Pancreas (tissue), 10 donors: ENCODE results near the gene ANO10. TPM values are rescaled to one million over a fixed set of nuclear protein-coding genes. Genes with fewer than 3 reads are reported as not detected.

Source experiments
- ATAC-seq, 4 donors: fragments of 200-7000 bp; cut with Tn5 transposase; one replicate each; pipeline versions ENCODE4 v1.8.0 to v1.9.1; 2020; ENCODE audit warnings: mild to moderate bottlenecking in 4 of 4, moderate library complexity in 4 of 4
- DNase-seq, 6 donors: peaks; one replicate each; pipeline ENCODE4 v3.0.0-alpha.2; 2020
- FAIRE-seq: peaks from 2 replicates; lab custom pipeline; 2012; peaks lifted over from hg19 to GRCh38; lab: Jason Lieb, UNC
- H3K27ac ChIP-seq, 4 donors: fragments of 200-600 bp; sonication (generic); 1 replicate in 3 of 4; 2 replicates in 1 of 4; pipeline versions ENCODE4 v1.5.0 to v1.8.0; 2020
- H3K27me3 ChIP-seq, 4 donors: fragments of 200-600 bp; one replicate each; pipeline ENCODE4 v1.8.0; 2021
- H3K36me3 ChIP-seq, 3 donors: fragments of 200-600 bp; sonication (generic) in 1 of 3; one replicate each; pipeline versions ENCODE4 v1.5.0 to v1.8.0; 2020 to 2021
- H3K4me1 ChIP-seq, 3 donors: fragments of 200-600 bp; one replicate each; pipeline ENCODE4 v1.8.0; 2021
- H3K4me3 ChIP-seq, 4 donors: fragments of 200-600 bp; sonication (generic) in 2 of 4; one replicate each; pipeline versions ENCODE4 v1.5.0 to v1.8.0; 2020 to 2021
- H3K9me3 ChIP-seq, 4 donors: fragments of 200-600 bp; one replicate each; pipeline ENCODE4 v1.8.0; 2021
- CTCF ChIP-seq, 4 donors: fragments of 200-600 bp; sonication (generic) in 3 of 4; IDR thresholded peaks; one replicate each; pipeline versions ENCODE4 v1.5.0 to v1.8.0; 2021; ENCODE audit warnings: antibody characterized with exemption in 4 of 4
- WGBS, 2 donors: extraction: QIAGEN DNeasy Blood & Tissue Kit; methylation state at CpG; one replicate each; pipeline ENCODE4 v1.1.7; 2013; 5-methylcytosine and 5-hydroxymethylcytosine counted together
- intact Hi-C, 3 donors: fragments of 100-400 bp; cut with DNase I; formaldehyde crosslinking; loops; one replicate each; pipeline versions ENCODE4 v1.11.1 to v1.14.2; 2022
- polyA plus RNA-seq, 2 donors: library from polyadenylated mRNA; stranded (reverse); fragments of 200-250 nt; gene quantifications; one replicate each; pipeline ENCODE4 v1.2.3, GENCODE V29; 2013
- total RNA-seq, 6 donors: library from RNA; stranded (reverse); fragmentation: NEBNext Ultra II Directional in 4 of 6; extraction: Animal tissue kit (Norgen Biotek cat#: 25700) in 4 of 6; gene quantifications; one replicate each; pipeline versions ENCODE4 v1.2.1 to v1.2.4, GENCODE V29; 2021 to 2023
- donor health status: healthy with polysubstance abuse.
- donor health status: DM: no; HTN: no; CAD: no; lungs with moderate emphysema.
- donor health status: DM: no; HTN: no; CAD: no.
- donor health status: control.
- donor health status: control.
- donor health status: Bipolar disorder and iron deficiency.
- donor health status: DM: yes; HTN: yes; CAD: no.
- donor health status: DM: no; HTN: no; CAD: no.
- donor health status: DM: no; HTN: no; CAD: no.
- donor health status: DM: yes; HTN: yes; CAD: no.

ANO10 gene
- total and polyA plus RNA-seq, 8 donors, result 7.2 to 17.6 (median 10.1) TPM

- DNase-seq (no peak), ATAC-seq (no peak), FAIRE-seq (no peak)
- no peak for TF ChIP-seq CTCF (IDR thresholded peaks at IDR 0.05)
- no peaks in the 10 kb centered on the region for H3K27me3 ChIP-seq
- no peaks in the 10 kb centered on the region for H3K9me3 ChIP-seq
- H3K4me3 ChIP-seq, result no peak overlapping the region
- no peaks in the 10 kb centered on the region for H3K36me3 ChIP-seq
- H3K4me1 ChIP-seq, result no peaks in the 10 kb centered on the region
- intact Hi-C loops, result no loop called here
- H3K27ac ChIP-seq, result no peak overlapping the region
- 56 to 71% methylated on average over 1 of the region's 1 CpG for WGBS, 2 donors
Observed at GRCh38 chr3:43650345-43650744, 28.5 kb upstream of the ANO10 start.

- DNase-seq, result no peak
Observed at GRCh38 chr3:43649365-43649968, 27.7 kb upstream of the ANO10 start.

GRCh38 chr3:43648957-43649356 lies 27.1 kb upstream of the ANO10 start:
- H3K27me3 ChIP-seq, result no peaks in the 10 kb centered on the region
- H3K4me1 ChIP-seq, result no peaks in the 10 kb centered on the region
- ATAC-seq (no peak), FAIRE-seq (no peak), DNase-seq (no peak)
- no peak overlapping the region for H3K27ac ChIP-seq
- no peaks in the 10 kb centered on the region for H3K9me3 ChIP-seq
- TF ChIP-seq CTCF (IDR thresholded peaks at IDR 0.05), result no peak
- intact Hi-C loops, result no loop called here
- H3K36me3 ChIP-seq, result no peaks in the 10 kb centered on the region
- WGBS, 2 donors, result 83 to 90% methylated on average over 3 of the region's 3 CpGs
- H3K4me3 ChIP-seq, result no peak overlapping the region

More at GRCh38 chr3:43649365-43649968, 27.7 kb upstream of the ANO10 start:
- no peaks in the 10 kb centered on the region for H3K9me3 ChIP-seq
- H3K27me3 ChIP-seq, result no peaks in the 10 kb centered on the region
- no peak for TF ChIP-seq CTCF (IDR thresholded peaks at IDR 0.05)
- no peak overlapping the region for H3K27ac ChIP-seq
- no peak for FAIRE-seq
- ATAC-seq, result peak in 3 of 4 donors; percentile 20 to 36 (median 36)
- no peaks in the 10 kb centered on the region for H3K4me1 ChIP-seq
- peak overlapping the region in 2 of 4 donors; percentile 16 to 24 for H3K4me3 ChIP-seq
- intact Hi-C loops, result no loop called here
- WGBS, 2 donors, result 26 to 52% methylated on average over 6 of the region's 6 CpGs
- H3K36me3 ChIP-seq, result no peaks in the 10 kb centered on the region

GRCh38 chr3:43647331-43648166 lies 25.7 kb upstream of the ANO10 start:
- intact Hi-C loops, result no loop called here
- ATAC-seq (no peak), FAIRE-seq (no peak), DNase-seq (no peak)
- 68 to 71% methylated on average over 6 of the region's 6 CpGs for WGBS, 2 donors
- no peaks in the 10 kb centered on the region for H3K27me3 ChIP-seq
- H3K4me3 ChIP-seq, result no peak overlapping the region
- H3K27ac ChIP-seq, result no peak overlapping the region
- no peaks in the 10 kb centered on the region for H3K9me3 ChIP-seq
- H3K36me3 ChIP-seq, result no peaks in the 10 kb centered on the region
- H3K4me1 ChIP-seq, result no peaks in the 10 kb centered on the region
- TF ChIP-seq CTCF (IDR thresholded peaks at IDR 0.05), result no peak

- Histone ChIP-seq H3K4me3 (no peak overlapping the region), H3K27me3 (no peaks in the 10 kb centered on the region), H3K27ac (no peak overlapping the region), H3K4me1 (no peaks in the 10 kb centered on the region), H3K36me3 (no peaks in the 10 kb centered on the region), H3K9me3 (no peaks in the 10 kb centered on the region)
- ATAC-seq (no peak), FAIRE-seq (no peak), DNase-seq (no peak)
- 94 to 100% methylated on average over 2 of the region's 2 CpGs for WGBS, 2 donors
- intact Hi-C loops, result no loop called here
- no peak for TF ChIP-seq CTCF (IDR thresholded peaks at IDR 0.05)
Observed at GRCh38 chr3:43644443-43644842, 22.6 kb upstream of the ANO10 start.
